ENCODE results near the gene SH2B2. TPM values are rescaled to one million over a fixed set of nuclear protein-coding genes. Genes with fewer than 3 reads are reported as not detected.
A peak's percentile ranks its signal among the peaks of the same experiment; 100 is the strongest.

The SH2B2 gene
- total RNA-seq, 1 experiment from 2014 or later: 14.7 TPM

DNA sequence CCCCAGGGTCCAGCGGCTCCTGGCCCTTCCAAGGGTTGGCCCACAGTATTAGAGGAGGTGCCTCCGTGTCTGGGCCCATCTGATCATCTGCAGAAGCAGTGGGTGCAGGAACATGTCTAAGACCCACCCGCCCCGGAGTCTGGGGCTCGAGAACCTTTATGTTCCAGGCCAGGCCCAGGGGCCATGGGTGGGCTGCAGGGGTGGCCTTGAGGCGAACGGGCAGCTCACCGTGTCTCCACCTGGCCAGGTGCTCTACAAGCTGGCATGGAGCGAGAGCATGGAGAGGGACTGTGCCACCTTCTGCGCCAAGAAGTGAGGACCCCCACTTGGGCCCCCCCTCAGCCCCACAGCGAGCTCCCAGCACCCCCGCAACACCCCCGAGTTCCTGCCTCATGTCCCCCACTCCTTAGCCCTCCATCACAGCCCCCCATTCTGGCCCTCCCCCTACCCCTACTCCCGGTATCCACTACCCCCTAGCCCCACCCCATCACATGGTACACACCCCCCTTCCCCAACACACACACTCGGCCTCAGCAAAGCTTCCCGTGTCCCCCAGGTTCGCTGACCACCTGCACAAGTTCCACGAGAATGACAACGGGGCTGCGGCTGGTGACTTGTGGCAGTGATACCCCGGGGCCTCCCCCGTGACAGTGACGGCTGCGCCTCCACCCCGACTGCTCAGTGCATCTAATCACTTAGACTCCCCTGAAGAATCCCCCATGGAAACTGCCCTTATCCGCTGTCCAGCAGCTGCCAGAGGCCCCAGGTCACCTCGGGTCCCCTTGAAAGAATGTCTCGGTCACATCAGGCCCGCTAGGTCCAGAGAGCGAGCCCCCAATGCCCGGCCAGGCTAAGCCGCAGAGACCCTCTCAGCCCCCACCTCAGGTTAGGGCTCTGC is 4.0 kb upstream of the SH2B2 start (continued):
- TF ChIP-seq, protein P1, sequence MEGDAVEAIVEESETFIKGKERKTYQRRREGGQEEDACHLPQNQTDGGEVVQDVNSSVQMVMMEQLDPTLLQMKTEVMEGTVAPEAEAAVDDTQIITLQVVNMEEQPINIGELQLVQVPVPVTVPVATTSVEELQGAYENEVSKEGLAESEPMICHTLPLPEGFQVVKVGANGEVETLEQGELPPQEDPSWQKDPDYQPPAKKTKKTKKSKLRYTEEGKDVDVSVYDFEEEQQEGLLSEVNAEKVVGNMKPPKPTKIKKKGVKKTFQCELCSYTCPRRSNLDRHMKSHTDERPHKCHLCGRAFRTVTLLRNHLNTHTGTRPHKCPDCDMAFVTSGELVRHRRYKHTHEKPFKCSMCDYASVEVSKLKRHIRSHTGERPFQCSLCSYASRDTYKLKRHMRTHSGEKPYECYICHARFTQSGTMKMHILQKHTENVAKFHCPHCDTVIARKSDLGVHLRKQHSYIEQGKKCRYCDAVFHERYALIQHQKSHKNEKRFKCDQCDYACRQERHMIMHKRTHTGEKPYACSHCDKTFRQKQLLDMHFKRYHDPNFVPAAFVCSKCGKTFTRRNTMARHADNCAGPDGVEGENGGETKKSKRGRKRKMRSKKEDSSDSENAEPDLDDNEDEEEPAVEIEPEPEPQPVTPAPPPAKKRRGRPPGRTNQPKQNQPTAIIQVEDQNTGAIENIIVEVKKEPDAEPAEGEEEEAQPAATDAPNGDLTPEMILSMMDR (IDR thresholded peaks at IDR 0.05): no peak
- no peak for TF ChIP-seq JUN (CRISPR knock-in tag; IDR thresholded peaks at IDR 0.05)
- TF ChIP-seq, protein P2, sequence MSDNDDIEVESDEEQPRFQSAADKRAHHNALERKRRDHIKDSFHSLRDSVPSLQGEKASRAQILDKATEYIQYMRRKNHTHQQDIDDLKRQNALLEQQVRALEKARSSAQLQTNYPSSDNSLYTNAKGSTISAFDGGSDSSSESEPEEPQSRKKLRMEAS (CRISPR knock-in tag; IDR thresholded peaks at IDR 0.05): no peak
- TF ChIP-seq, protein P3, sequence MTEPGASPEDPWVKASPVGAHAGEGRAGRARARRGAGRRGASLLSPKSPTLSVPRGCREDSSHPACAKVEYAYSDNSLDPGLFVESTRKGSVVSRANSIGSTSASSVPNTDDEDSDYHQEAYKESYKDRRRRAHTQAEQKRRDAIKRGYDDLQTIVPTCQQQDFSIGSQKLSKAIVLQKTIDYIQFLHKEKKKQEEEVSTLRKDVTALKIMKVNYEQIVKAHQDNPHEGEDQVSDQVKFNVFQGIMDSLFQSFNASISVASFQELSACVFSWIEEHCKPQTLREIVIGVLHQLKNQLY (CRISPR knock-in tag; IDR thresholded peaks at IDR 0.05): no peak
- TF ChIP-seq ZNF138 (CRISPR knock-in tag; conservative IDR thresholded peaks at IDR 0.05): no peak
- no peak for TF ChIP-seq HMGA2 (CRISPR knock-in tag; IDR thresholded peaks at IDR 0.05)
- TF ChIP-seq ATF1 (CRISPR knock-in tag; IDR thresholded peaks at IDR 0.05): no peak
- TF ChIP-seq, protein P4, sequence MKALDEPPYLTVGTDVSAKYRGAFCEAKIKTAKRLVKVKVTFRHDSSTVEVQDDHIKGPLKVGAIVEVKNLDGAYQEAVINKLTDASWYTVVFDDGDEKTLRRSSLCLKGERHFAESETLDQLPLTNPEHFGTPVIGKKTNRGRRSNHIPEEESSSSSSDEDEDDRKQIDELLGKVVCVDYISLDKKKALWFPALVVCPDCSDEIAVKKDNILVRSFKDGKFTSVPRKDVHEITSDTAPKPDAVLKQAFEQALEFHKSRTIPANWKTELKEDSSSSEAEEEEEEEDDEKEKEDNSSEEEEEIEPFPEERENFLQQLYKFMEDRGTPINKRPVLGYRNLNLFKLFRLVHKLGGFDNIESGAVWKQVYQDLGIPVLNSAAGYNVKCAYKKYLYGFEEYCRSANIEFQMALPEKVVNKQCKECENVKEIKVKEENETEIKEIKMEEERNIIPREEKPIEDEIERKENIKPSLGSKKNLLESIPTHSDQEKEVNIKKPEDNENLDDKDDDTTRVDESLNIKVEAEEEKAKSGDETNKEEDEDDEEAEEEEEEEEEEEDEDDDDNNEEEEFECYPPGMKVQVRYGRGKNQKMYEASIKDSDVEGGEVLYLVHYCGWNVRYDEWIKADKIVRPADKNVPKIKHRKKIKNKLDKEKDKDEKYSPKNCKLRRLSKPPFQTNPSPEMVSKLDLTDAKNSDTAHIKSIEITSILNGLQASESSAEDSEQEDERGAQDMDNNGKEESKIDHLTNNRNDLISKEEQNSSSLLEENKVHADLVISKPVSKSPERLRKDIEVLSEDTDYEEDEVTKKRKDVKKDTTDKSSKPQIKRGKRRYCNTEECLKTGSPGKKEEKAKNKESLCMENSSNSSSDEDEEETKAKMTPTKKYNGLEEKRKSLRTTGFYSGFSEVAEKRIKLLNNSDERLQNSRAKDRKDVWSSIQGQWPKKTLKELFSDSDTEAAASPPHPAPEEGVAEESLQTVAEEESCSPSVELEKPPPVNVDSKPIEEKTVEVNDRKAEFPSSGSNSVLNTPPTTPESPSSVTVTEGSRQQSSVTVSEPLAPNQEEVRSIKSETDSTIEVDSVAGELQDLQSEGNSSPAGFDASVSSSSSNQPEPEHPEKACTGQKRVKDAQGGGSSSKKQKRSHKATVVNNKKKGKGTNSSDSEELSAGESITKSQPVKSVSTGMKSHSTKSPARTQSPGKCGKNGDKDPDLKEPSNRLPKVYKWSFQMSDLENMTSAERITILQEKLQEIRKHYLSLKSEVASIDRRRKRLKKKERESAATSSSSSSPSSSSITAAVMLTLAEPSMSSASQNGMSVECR (CRISPR knock-in tag; IDR thresholded peaks at IDR 0.05; ENCODE audit: borderline replicate concordance): no peak
- TF ChIP-seq ZNF671 (CRISPR knock-in tag; IDR thresholded peaks at IDR 0.05): no peak
- no peak for TF ChIP-seq ZNF423 (CRISPR knock-in tag; IDR thresholded peaks at IDR 0.05)
- no peak for TF ChIP-seq ZNF232 (CRISPR knock-in tag; IDR thresholded peaks at IDR 0.05)
- no peak for TF ChIP-seq ZNF396 (CRISPR knock-in tag; IDR thresholded peaks at IDR 0.05; ENCODE audit: borderline replicate concordance)
- no peak for TF ChIP-seq ESRRA (CRISPR knock-in tag; IDR thresholded peaks at IDR 0.05; ENCODE audit: borderline replicate concordance)

DNA sequence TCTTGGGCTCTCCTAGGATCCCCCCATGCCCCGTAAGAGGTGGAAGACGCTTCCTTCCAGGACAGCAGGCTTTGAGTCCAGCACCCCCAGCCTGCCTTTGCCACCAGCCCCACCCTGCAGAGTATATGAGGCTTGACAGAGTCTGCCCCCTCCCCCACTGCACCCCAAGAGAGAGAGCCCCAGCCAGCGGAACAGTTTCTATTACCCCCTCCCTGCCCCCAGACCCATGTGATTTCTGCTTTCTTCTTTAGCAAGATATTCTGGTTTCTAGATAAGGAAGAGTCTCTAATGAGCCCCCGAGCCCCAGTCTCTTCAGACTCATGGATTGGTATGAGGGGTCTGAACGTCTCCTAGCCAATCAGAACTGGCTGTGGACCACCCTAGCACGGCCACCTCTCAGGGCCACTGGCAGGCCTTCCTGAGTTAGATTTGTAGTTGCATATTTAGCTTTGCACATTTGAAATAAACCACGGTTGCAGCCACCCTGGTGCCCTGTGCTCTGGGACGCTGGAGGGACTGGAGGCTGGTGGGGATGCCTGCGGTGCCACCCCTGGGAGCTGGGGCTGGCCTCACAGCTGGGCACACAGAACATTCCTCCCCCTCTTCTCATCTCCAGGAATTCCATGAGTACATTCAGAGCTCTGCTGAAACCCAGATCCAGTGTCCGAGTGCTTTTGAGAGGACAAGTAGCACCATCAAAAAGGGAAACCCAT is 3.0 kb upstream of the SH2B2 start:
- no peak for ATAC-seq
- ChIA-PET CTCF (no interaction called here), POLR2A (no interaction called here)
- TF ChIP-seq ZNF423 (CRISPR knock-in tag; IDR thresholded peaks at IDR 0.05): peak; percentile 26; the same call in 1 of the 2 replicates
- TF ChIP-seq, protein P5, sequence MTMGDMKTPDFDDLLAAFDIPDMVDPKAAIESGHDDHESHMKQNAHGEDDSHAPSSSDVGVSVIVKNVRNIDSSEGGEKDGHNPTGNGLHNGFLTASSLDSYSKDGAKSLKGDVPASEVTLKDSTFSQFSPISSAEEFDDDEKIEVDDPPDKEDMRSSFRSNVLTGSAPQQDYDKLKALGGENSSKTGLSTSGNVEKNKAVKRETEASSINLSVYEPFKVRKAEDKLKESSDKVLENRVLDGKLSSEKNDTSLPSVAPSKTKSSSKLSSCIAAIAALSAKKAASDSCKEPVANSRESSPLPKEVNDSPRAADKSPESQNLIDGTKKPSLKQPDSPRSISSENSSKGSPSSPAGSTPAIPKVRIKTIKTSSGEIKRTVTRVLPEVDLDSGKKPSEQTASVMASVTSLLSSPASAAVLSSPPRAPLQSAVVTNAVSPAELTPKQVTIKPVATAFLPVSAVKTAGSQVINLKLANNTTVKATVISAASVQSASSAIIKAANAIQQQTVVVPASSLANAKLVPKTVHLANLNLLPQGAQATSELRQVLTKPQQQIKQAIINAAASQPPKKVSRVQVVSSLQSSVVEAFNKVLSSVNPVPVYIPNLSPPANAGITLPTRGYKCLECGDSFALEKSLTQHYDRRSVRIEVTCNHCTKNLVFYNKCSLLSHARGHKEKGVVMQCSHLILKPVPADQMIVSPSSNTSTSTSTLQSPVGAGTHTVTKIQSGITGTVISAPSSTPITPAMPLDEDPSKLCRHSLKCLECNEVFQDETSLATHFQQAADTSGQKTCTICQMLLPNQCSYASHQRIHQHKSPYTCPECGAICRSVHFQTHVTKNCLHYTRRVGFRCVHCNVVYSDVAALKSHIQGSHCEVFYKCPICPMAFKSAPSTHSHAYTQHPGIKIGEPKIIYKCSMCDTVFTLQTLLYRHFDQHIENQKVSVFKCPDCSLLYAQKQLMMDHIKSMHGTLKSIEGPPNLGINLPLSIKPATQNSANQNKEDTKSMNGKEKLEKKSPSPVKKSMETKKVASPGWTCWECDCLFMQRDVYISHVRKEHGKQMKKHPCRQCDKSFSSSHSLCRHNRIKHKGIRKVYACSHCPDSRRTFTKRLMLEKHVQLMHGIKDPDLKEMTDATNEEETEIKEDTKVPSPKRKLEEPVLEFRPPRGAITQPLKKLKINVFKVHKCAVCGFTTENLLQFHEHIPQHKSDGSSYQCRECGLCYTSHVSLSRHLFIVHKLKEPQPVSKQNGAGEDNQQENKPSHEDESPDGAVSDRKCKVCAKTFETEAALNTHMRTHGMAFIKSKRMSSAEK (CRISPR knock-in tag; IDR thresholded peaks at IDR 0.05; ENCODE audit: borderline replicate concordance): no peak
- Mint-ChIP-seq H3K27me3 (ENCODE audit: low read depth) (peaks cover 10% of the 10 kb centered on the region), H3K4me1 (peaks cover 19% of the 10 kb centered on the region), H3K9me3 (no peaks in the 10 kb centered on the region), H3K27ac (no peak overlapping the region), H3K4me3 (no peak overlapping the region), H3K36me3 (no peaks in the 10 kb centered on the region)
- no peak for DNase-seq (ENCODE audit: low spot score)
